ENCODE results near the gene ISG20.

Gene ISG20

DNA sequence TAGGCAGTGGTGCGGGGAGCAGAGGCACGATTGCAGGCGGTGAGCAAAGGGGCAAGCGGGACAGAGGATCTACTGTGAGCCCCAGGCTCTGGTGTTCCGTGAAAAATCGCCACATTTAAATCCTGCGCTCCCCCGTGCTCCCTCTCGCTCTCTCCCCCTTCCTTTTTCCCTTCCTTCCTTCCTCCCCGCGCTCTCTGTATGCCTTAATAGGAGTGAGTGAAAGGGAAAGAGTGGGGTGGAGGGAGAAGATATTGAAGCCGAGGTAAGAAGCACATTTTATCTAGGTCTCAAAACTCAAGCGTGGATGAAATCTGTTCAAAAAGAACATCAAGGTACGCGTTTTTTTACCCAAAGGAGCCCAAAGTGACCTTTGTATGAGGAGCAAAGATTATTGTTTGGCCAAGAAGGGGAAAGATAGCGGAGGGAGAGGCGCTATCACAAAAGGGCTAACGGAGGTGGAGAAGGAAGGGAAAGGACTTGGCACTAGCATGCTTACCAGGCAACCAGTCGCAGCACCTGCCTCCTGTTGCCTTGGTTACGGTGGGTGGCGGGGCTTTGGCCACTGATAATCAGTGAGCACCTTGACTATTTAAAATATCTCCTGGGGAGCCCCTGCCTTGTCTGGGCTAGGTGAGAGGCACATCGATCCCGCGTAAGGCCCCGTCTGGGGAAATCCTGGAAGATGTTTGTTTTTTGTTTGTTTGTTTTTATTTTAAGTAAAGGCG is 32.6 kb upstream of the ISG20 start:
- 11% methylated on average over 11 of the region's 26 CpGs for WGBS (ENCODE audit: insufficient coverage)
- H3K36me3 ChIP-seq (ENCODE audit: control insufficient read depth in 4 of 4, insufficient read depth in 4 of 4, low read length in 3 of 4): no peaks in the 10 kb centered on the region
- no peak overlapping the region for H3K27ac ChIP-seq (ENCODE audit: insufficient read depth in 1 of 2, low read depth in 1 of 2, low read length in 2 of 2, poor library complexity in 1 of 2, severe bottlenecking in 2 of 2)
- H3K4me1 ChIP-seq (ENCODE audit: control extremely low read depth in 1 of 4, control insufficient read depth in 4 of 4, insufficient read depth in 4 of 4, low read length in 3 of 4): peaks cover 0 to 25% (median 18%) of the 10 kb centered on the region in 4 experiments
- no peaks in the 10 kb centered on the region for H3K9me3 ChIP-seq (ENCODE audit: control extremely low read depth in 1 of 5, control insufficient read depth in 4 of 5, insufficient read depth in 2 of 5, low read depth in 1 of 5, low read length in 4 of 5)
- ChIA-PET POLR2A (no interaction called here), CTCF (no interaction called here)
- H3K4me3 ChIP-seq (ENCODE audit: control insufficient read depth in 1 of 7, extremely low read depth in 1 of 7, insufficient read depth in 4 of 7, low read depth in 2 of 7, low read length in 6 of 7): peak overlapping the region in 1 of 7 experiments; percentile 11
- H3K27me3 ChIP-seq (replicated peaks in 2 of 5; ENCODE audit: control insufficient read depth in 4 of 5, insufficient read depth in 5 of 5, low read length in 4 of 5): peaks cover 25 to 69% (median 43%) of the 10 kb centered on the region in 5 experiments
- no peak for DNase-seq

DNA sequence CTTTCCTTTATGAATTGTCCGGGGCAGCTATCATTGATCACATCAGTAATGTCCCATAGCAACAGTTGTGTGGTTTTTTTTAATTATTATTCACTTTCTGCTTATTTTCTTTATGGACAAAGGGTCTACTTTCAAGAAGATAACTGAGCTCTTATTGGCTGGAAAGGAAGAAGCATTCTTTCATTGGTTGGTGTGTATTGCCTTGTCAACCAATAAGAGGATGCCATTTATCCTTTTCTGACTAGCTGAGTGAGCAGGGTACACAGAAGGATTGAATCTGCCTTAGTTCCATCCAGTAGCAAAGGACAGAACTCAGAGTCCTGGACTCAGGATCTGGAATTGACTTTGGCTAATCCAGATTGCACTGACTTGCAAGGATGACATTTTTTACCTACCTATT is 30.9 kb upstream of the ISG20 start:
- Histone ChIP-seq H3K27ac (ENCODE audit: insufficient read depth in 1 of 2, low read depth in 1 of 2, low read length in 2 of 2, poor library complexity in 1 of 2, severe bottlenecking in 2 of 2) (no peak overlapping the region), H3K9me3 (ENCODE audit: control extremely low read depth in 1 of 5, control insufficient read depth in 4 of 5, insufficient read depth in 2 of 5, low read depth in 1 of 5, low read length in 4 of 5) (no peaks in the 10 kb centered on the region), H3K27me3 (replicated peaks in 2 of 5; ENCODE audit: control insufficient read depth in 4 of 5, insufficient read depth in 5 of 5, low read length in 4 of 5) (peaks cover 24 to 61% (median 43%) of the 10 kb centered on the region in 5 experiments), H3K4me3 (ENCODE audit: control insufficient read depth in 1 of 7, extremely low read depth in 1 of 7, insufficient read depth in 4 of 7, low read depth in 2 of 7, low read length in 6 of 7) (no peak overlapping the region), H3K4me1 (ENCODE audit: control extremely low read depth in 1 of 4, control insufficient read depth in 4 of 4, insufficient read depth in 4 of 4, low read length in 3 of 4) (peaks cover 0 to 25% (median 18%) of the 10 kb centered on the region in 4 experiments), H3K36me3 (ENCODE audit: control insufficient read depth in 4 of 4, insufficient read depth in 4 of 4, low read length in 3 of 4) (no peaks in the 10 kb centered on the region)
- no peak for DNase-seq
- ChIA-PET CTCF (no interaction called here), POLR2A (no interaction called here)
- WGBS (ENCODE audit: insufficient coverage): no CpG with 5 or more reads among the region's 1 CpG

DNA sequence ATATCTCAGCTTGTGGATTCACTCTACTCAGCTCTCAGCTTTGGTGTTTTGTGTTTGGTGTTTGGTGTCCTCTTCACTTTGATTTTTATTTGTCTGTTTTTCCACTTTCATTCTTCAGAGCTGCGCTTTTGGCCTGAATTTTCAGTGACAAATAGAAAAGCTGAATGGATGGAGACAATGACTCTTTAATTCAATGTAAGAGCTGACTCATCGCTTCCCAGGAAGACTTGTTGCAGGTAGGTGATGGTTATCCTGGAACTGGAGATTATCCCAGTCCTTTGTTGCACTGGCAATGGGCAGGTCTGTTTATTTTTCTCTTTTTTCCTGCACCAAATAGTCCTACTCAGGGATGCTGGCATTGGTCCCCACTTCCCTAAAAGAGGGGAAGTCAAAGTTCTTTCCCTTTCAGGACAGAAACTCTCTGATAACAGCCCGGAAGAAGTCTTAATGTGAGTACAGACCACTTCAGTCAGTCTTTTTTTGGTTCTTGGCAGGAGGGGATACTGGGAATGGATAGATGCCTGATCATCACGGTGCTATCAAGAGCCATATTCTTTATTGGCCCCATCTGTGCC is 30.1 kb upstream of the ISG20 start:
- no peak for DNase-seq
- Histone ChIP-seq H3K27me3 (replicated peaks in 2 of 5; ENCODE audit: control insufficient read depth in 4 of 5, insufficient read depth in 5 of 5, low read length in 4 of 5) (peaks cover 23 to 54% (median 41%) of the 10 kb centered on the region in 5 experiments), H3K4me1 (ENCODE audit: control extremely low read depth in 1 of 4, control insufficient read depth in 4 of 4, insufficient read depth in 4 of 4, low read length in 3 of 4) (peaks cover 0 to 25% (median 18%) of the 10 kb centered on the region in 4 experiments), H3K36me3 (ENCODE audit: control insufficient read depth in 4 of 4, insufficient read depth in 4 of 4, low read length in 3 of 4) (no peaks in the 10 kb centered on the region), H3K4me3 (ENCODE audit: control insufficient read depth in 1 of 7, extremely low read depth in 1 of 7, insufficient read depth in 4 of 7, low read depth in 2 of 7, low read length in 6 of 7) (no peak overlapping the region), H3K27ac (ENCODE audit: insufficient read depth in 1 of 2, low read depth in 1 of 2, low read length in 2 of 2, poor library complexity in 1 of 2, severe bottlenecking in 2 of 2) (no peak overlapping the region), H3K9me3 (ENCODE audit: control extremely low read depth in 1 of 5, control insufficient read depth in 4 of 5, insufficient read depth in 2 of 5, low read depth in 1 of 5, low read length in 4 of 5) (no peaks in the 10 kb centered on the region)
- 47% methylated on average over 4 of the region's 4 CpGs for WGBS (ENCODE audit: insufficient coverage)
- ChIA-PET CTCF (interaction anchor here (1.0 to 1.2 kb wide), 2 partner anchors 124 to 220 kb away, joined by 3 read pairs; no protein-coding TSS in a partner anchor), POLR2A (no interaction called here)

DNA sequence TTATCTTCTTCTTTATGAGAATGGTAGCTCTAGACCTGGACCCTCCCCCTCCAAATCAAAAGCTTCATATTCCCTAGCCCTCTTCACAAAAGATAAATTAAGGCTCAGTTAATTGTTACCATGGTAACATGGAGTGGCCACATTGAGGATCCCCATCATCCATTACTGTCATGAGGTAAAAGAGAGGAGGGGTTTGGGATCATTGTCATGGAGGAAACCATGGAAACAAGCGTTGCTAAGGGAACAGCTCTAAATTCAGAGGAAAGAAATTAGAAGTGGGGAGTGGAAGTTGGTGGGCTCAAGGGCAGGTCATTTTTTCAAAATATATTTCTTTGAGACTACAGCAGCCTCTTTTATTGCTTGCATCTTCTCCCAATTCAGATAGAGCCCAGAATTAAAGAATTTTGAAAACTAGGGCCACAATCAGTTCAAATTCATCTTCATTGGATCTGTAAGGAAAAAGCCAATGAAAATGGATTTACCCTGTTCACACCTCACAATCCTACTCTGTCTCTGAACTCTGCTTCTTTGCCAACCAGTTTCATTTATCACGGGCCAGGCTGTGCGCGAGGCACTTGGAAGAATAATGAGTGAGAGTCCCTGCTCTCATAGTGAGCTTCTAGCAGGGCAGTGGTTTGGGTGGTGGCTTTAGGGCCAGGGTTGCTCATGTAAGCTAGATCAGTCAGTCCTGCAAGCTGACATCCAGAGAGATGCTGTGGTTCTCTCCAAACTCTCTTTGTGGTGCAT is 29.3 kb upstream of the ISG20 start:
- WGBS (ENCODE audit: insufficient coverage): 95% methylated on average over 3 of the region's 4 CpGs
- POLR2A ChIA-PET: no interaction called here
- Histone ChIP-seq H3K27ac (ENCODE audit: insufficient read depth in 1 of 2, low read depth in 1 of 2, low read length in 2 of 2, poor library complexity in 1 of 2, severe bottlenecking in 2 of 2) (no peak overlapping the region), H3K9me3 (ENCODE audit: control extremely low read depth in 1 of 5, control insufficient read depth in 4 of 5, insufficient read depth in 2 of 5, low read depth in 1 of 5, low read length in 4 of 5) (no peaks in the 10 kb centered on the region), H3K27me3 (replicated peaks in 2 of 5; ENCODE audit: control insufficient read depth in 4 of 5, insufficient read depth in 5 of 5, low read length in 4 of 5) (peaks cover 23 to 48% (median 33%) of the 10 kb centered on the region in 5 experiments), H3K4me1 (ENCODE audit: control extremely low read depth in 1 of 4, control insufficient read depth in 4 of 4, insufficient read depth in 4 of 4, low read length in 3 of 4) (peaks cover 0 to 21% (median 16%) of the 10 kb centered on the region in 4 experiments), H3K36me3 (ENCODE audit: control insufficient read depth in 4 of 4, insufficient read depth in 4 of 4, low read length in 3 of 4) (no peaks in the 10 kb centered on the region), H3K4me3 (ENCODE audit: control insufficient read depth in 1 of 7, extremely low read depth in 1 of 7, insufficient read depth in 4 of 7, low read depth in 2 of 7, low read length in 6 of 7) (no peak overlapping the region)
- CTCF ChIA-PET: interaction anchor here (0.8 to 1.2 kb wide), 3 partner anchors 13 to 220 kb away, joined by 3 read pairs; no protein-coding TSS in a partner anchor
- no peak for DNase-seq

DNA sequence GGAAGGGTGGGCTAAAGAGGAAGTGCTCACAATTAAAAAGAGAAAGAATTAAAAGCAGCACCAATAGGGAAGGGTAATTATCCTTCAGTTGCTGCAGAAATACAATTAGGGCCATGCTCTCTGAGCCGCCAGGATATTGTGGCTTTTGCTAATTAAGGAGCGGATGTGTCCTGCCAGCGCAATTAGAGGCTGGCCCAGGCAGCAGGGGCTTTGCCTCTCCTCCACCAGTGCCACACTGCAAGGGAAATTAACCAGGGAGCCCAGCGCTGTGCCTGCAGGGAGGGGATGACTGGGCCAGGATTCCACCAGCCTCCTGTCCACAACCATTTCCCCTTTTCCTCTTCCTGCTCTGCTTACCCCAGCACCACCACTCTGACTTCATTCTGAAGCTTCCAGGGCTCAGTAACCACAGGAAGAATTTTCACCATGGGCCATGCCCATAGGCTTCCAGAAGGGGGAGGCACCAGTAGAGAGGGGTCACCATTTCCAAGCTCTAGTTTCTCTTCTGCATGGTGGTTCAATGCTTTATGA is 28.1 kb upstream of the ISG20 start:
- ChIA-PET POLR2A (no interaction called here), CTCF (interaction anchor here (0.9 to 1.1 kb wide), 2 partner anchors 14 to 138 kb away, joined by 3 read pairs; no protein-coding TSS in a partner anchor)
- whole genome bisulfite sequencing (ENCODE audit: insufficient coverage): 19% methylated on average over 2 of the region's 4 CpGs
- Histone ChIP-seq H3K4me3 (ENCODE audit: control insufficient read depth in 1 of 7, extremely low read depth in 1 of 7, insufficient read depth in 4 of 7, low read depth in 2 of 7, low read length in 6 of 7) (peak overlapping the region in 1 of 7 experiments; percentile 4), H3K27me3 (replicated peaks in 2 of 5; ENCODE audit: control insufficient read depth in 4 of 5, insufficient read depth in 5 of 5, low read length in 4 of 5) (peaks cover 21 to 35% (median 25%) of the 10 kb centered on the region in 5 experiments), H3K9me3 (ENCODE audit: control extremely low read depth in 1 of 5, control insufficient read depth in 4 of 5, insufficient read depth in 2 of 5, low read depth in 1 of 5, low read length in 4 of 5) (no peaks in the 10 kb centered on the region), H3K27ac (ENCODE audit: insufficient read depth in 1 of 2, low read depth in 1 of 2, low read length in 2 of 2, poor library complexity in 1 of 2, severe bottlenecking in 2 of 2) (no peak overlapping the region), H3K4me1 (ENCODE audit: control extremely low read depth in 1 of 4, control insufficient read depth in 4 of 4, insufficient read depth in 4 of 4, low read length in 3 of 4) (peaks cover 0 to 11% (median 8%) of the 10 kb centered on the region in 4 experiments), H3K36me3 (ENCODE audit: control insufficient read depth in 4 of 4, insufficient read depth in 4 of 4, low read length in 3 of 4) (no peaks in the 10 kb centered on the region)
- DNase-seq: peak in 2 of 3 donors; percentile 43 to 48

DNA sequence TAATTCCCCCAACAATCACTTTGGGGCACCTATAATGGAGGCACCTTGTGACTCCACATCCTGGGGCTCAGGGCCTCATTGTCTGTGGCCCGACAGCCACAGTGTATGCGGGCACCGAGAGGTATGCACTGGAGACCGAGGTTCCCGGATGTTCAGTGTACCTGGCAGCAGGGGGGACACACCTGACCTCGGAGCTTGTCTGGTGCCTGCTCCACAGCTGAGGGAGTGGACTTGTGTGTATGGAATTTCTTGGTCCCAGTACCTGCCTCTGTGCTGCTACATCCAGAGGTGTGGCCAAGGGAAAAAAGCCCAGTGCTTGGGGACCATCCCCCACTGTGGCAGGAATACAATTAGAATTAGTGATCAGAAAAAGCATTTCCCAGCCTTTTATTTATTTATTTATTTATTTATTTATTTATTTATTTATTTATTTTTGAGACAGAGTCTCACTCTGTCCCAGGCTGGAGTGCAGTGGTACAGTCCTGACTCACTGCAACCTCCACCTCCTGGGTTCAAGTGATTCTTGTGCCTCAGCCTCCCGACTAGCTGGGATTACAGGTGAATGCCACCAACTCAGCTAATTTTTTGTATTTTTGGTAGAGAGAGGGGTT is 26.5 kb upstream of the ISG20 start:
- Histone ChIP-seq H3K4me1 (ENCODE audit: control extremely low read depth in 1 of 4, control insufficient read depth in 4 of 4, insufficient read depth in 4 of 4, low read length in 3 of 4) (peaks cover 0 to 11% (median 8%) of the 10 kb centered on the region in 4 experiments), H3K9me3 (ENCODE audit: control extremely low read depth in 1 of 5, control insufficient read depth in 4 of 5, insufficient read depth in 2 of 5, low read depth in 1 of 5, low read length in 4 of 5) (no peaks in the 10 kb centered on the region), H3K27ac (ENCODE audit: insufficient read depth in 1 of 2, low read depth in 1 of 2, low read length in 2 of 2, poor library complexity in 1 of 2, severe bottlenecking in 2 of 2) (no peak overlapping the region), H3K27me3 (replicated peaks in 2 of 5; ENCODE audit: control insufficient read depth in 4 of 5, insufficient read depth in 5 of 5, low read length in 4 of 5) (peaks cover 8 to 20% (median 11%) of the 10 kb centered on the region in 5 experiments), H3K4me3 (ENCODE audit: control insufficient read depth in 1 of 7, extremely low read depth in 1 of 7, insufficient read depth in 4 of 7, low read depth in 2 of 7, low read length in 6 of 7) (no peak overlapping the region), H3K36me3 (ENCODE audit: control insufficient read depth in 4 of 4, insufficient read depth in 4 of 4, low read length in 3 of 4) (no peaks in the 10 kb centered on the region)
- DNase-seq: no peak
- WGBS (ENCODE audit: insufficient coverage): 96% methylated on average over 4 of the region's 7 CpGs
- POLR2A ChIA-PET: no interaction called here
- CTCF ChIA-PET: no interaction called here
